Ishikawa (cell line): ENCODE data around the gene GOLPH3L.

Source experiments
- CEBPB ChIP-seq: IDR thresholded peaks from 2 replicates; pipeline ENCODE4 v1.6.1; 2012
- CREB1 ChIP-seq: IDR thresholded peaks from 2 replicates; pipeline ENCODE4 v1.6.1; 2012; ENCODE audit warnings: low read depth
- EGR1 ChIP-seq: IDR thresholded peaks from 2 replicates; pipeline ENCODE4 v1.6.1; 2012
- EP300 ChIP-seq: IDR thresholded peaks from 2 replicates; pipeline ENCODE4 v1.6.1; 2012; ENCODE audit warnings: borderline replicate concordance
- NFIC ChIP-seq: IDR thresholded peaks from 2 replicates; pipeline ENCODE4 v1.6.1; 2012
- RAD21 ChIP-seq: IDR thresholded peaks from 2 replicates; pipeline ENCODE4 v1.6.1; 2012; ENCODE audit warnings: low read depth
- REST ChIP-seq: IDR thresholded peaks from 2 replicates; pipeline ENCODE4 v1.6.1; 2012; ENCODE audit warnings: low read depth, mild to moderate bottlenecking
- TAF1 ChIP-seq: IDR thresholded peaks from 2 replicates; pipeline ENCODE4 v1.6.1; 2012; ENCODE audit warnings: low read depth, mild to moderate bottlenecking
- TCF12 ChIP-seq: IDR thresholded peaks from 2 replicates; pipeline ENCODE4 v1.6.1; 2012; ENCODE audit warnings: low read depth
- TEAD4 ChIP-seq: IDR thresholded peaks from 2 replicates; pipeline ENCODE4 v1.6.1; 2012

- TF ChIP-seq REST (no peak), CEBPB (no peak), EGR1 (no peak), TCF12 (no peak), TEAD4 (no peak), TAF1 (no peak), NFIC (no peak), CREB1 (no peak), RAD21 (no peak), EP300 (no peak)
Observed at GRCh38 chr1:150650193-150650592, 46.8 kb downstream of the GOLPH3L start.
